Neural progenitor cell (in vitro differentiated cells): ENCODE data around the gene NTF3. TPM values are rescaled to one million over a fixed set of nuclear protein-coding genes. Genes with fewer than 3 reads are reported as not detected.
"Not testable (repeated sequence)": the region's sequence is repeated elsewhere in the genome, so short reads cannot be mapped to it uniquely, and the experiment has no call there.

Experiments
- DNase-seq: peaks from one replicate; pipeline ENCODE4 v3.0.0-alpha.2; 2016; ENCODE audit warnings: low spot score
- H2AFZ ChIP-seq: fragments of 200-600 bp; sonication (generic); replicated peaks from 2 replicates; pipeline ENCODE4 v1.6.1; 2016; ENCODE audit warnings: antibody characterized with exemption
- H3F3A ChIP-seq: fragments of 200-600 bp; sonication (generic); 2 replicates; pipeline ENCODE4 v1.6.1; 2016; ENCODE audit warnings: antibody characterized with exemption, low read depth
- H3K27ac ChIP-seq: fragments of 200-600 bp; sonication (generic); 2 replicates; pipeline ENCODE4 v1.5.1; 2016; ENCODE audit warnings: mild to moderate bottlenecking
- H3K27me3 ChIP-seq: fragments of 200-600 bp; sonication (generic); 2 replicates; pipeline ENCODE4 v1.6.1; 2016; ENCODE audit warnings: mild to moderate bottlenecking, moderate library complexity
- H3K36me3 ChIP-seq: fragments of 200-600 bp; sonication (generic); 2 replicates; pipeline ENCODE4 v1.5.1; 2016
- H3K4me1 ChIP-seq: fragments of 200-600 bp; sonication (generic); 2 replicates; pipeline ENCODE4 v1.6.1; 2016; ENCODE audit warnings: mixed run types
- H3K4me2 ChIP-seq: fragments of 200-600 bp; sonication (generic); 2 replicates; pipeline ENCODE4 v1.6.1; 2016
- H3K4me3 ChIP-seq: fragments of 200-600 bp; sonication (generic); 2 replicates; pipeline ENCODE4 v1.5.1; 2016
- H3K79me2 ChIP-seq: fragments of 200-600 bp; sonication (generic); 2 replicates; pipeline ENCODE4 v1.6.1; 2016; ENCODE audit warnings: low read depth
- H3K9ac ChIP-seq: fragments of 200-600 bp; sonication (generic); 2 replicates; pipeline ENCODE4 v1.6.1; 2016
- H3K9me3 ChIP-seq: fragments of 200-600 bp; sonication (generic); 2 replicates; pipeline ENCODE4 v1.5.1; 2016; ENCODE audit warnings: low read depth
- H4K20me1 ChIP-seq: fragments of 200-600 bp; sonication (generic); 2 replicates; pipeline ENCODE4 v1.6.1; 2016; ENCODE audit warnings: low read depth
- H3K27ac Mint-ChIP-seq: 3 replicates; pipeline ENCODE4 v1.8.0; 2021; ENCODE audit warnings: mixed read lengths
- H3K27me3 Mint-ChIP-seq: 2 replicates; pipeline ENCODE4 v1.8.0; 2022; ENCODE audit warnings: low read depth, mild to moderate bottlenecking, inconsistent platforms, moderate library complexity, mixed read lengths; ENCODE audit not compliant: insufficient read depth
- H3K36me3 Mint-ChIP-seq: 3 replicates; pipeline ENCODE4 v1.8.0; 2021; ENCODE audit warnings: mixed read lengths
- H3K4me1 Mint-ChIP-seq: 3 replicates; pipeline ENCODE4 v1.8.0; 2021; ENCODE audit warnings: mixed read lengths
- H3K4me3 Mint-ChIP-seq: 3 replicates; pipeline ENCODE4 v1.8.0; 2021; ENCODE audit warnings: mild to moderate bottlenecking, moderate library complexity, mixed read lengths
- H3K9me3 Mint-ChIP-seq: 3 replicates; pipeline ENCODE4 v1.8.0; 2020; ENCODE audit warnings: mixed read lengths
- CTCF ChIP-seq: fragments of 200-600 bp; sonication (generic); IDR thresholded peaks from 2 replicates; pipeline ENCODE4 v1.5.1; 2017; ENCODE audit warnings: antibody characterized with exemption, mild to moderate bottlenecking
- EZH2 ChIP-seq: fragments of 200-600 bp; sonication (generic); IDR thresholded peaks from 2 replicates; pipeline ENCODE4 v1.6.1; 2017; ENCODE audit warnings: antibody characterized with exemption, mild to moderate bottlenecking, moderate library complexity
- EZH2phosphoT487 ChIP-seq: fragments of 200-600 bp; sonication (generic); IDR thresholded peaks from 2 replicates; pipeline ENCODE4 v1.6.1; 2017; ENCODE audit warnings: antibody characterized with exemption
- total RNA-seq: library from RNA; depleted of rRNA; stranded (reverse); fragments of >200 nt; gene quantifications from 2 replicates; pipeline ENCODE4 v1.2.3, GENCODE V29; 2015; ENCODE audit warnings: low replicate concordance

Gene NTF3
- total RNA-seq, 1 donor from 2014 or later, result 6.7 TPM

GRCh38 chr12:5533368-5533767, 101.5 kb downstream of the NTF3 start:
- no peak overlapping the region for H3K27ac Mint-ChIP-seq
- peaks cover 2% of the 10 kb centered on the region for H3K36me3 Mint-ChIP-seq
- Histone ChIP-seq H3K4me3 (no peak overlapping the region), H3K27me3 (no peaks in the 10 kb centered on the region), H3K36me3 (no peaks in the 10 kb centered on the region), H3K9ac (no peak overlapping the region), H3K4me2 (no peak overlapping the region), H3K27ac (no peak overlapping the region), H3K4me1 (peaks cover 18% of the 10 kb centered on the region), H4K20me1 (no peaks in the 10 kb centered on the region), H3K79me2 (no peaks in the 10 kb centered on the region), H2AFZ (no peak overlapping the region), H3K9me3 (no peaks in the 10 kb centered on the region), H3F3A (peaks cover 5% of the 10 kb centered on the region)
- peaks cover 3% of the 10 kb centered on the region for H3K9me3 Mint-ChIP-seq
- TF ChIP-seq EZH2 (no peak), CTCF (no peak), EZH2phosphoT487 (no peak)
- peaks cover 7% of the 10 kb centered on the region for H3K27me3 Mint-ChIP-seq
- no peaks in the 10 kb centered on the region for H3K4me1 Mint-ChIP-seq
- no peak overlapping the region for H3K4me3 Mint-ChIP-seq
- no peak for DNase-seq

GRCh38 chr12:5534426-5535199, 102.7 kb downstream of the NTF3 start:
- no peaks in the 10 kb centered on the region for H3K36me3 ChIP-seq
- DNase-seq, result no peak
- Mint-ChIP-seq H3K36me3 (peaks cover 2% of the 10 kb centered on the region), H3K27ac (no peak overlapping the region), H3K4me3 (no peak overlapping the region), H3K9me3 (peaks cover 3% of the 10 kb centered on the region), H3K27me3 (peaks cover 11% of the 10 kb centered on the region), H3K4me1 (no peaks in the 10 kb centered on the region)
- H3K9ac ChIP-seq, result no peak overlapping the region
- H2AFZ ChIP-seq, result no peak overlapping the region
- H3K27ac ChIP-seq, result no peak overlapping the region
- H3K4me1 ChIP-seq, result peaks cover 18% of the 10 kb centered on the region
- no peak overlapping the region for H3K4me3 ChIP-seq
- peaks cover 5% of the 10 kb centered on the region for H3F3A ChIP-seq
- TF ChIP-seq EZH2 (no peak), CTCF (no peak), EZH2phosphoT487 (no peak)
- H4K20me1 ChIP-seq, result no peaks in the 10 kb centered on the region
- H3K9me3 ChIP-seq, result no peaks in the 10 kb centered on the region
- H3K27me3 ChIP-seq, result no peaks in the 10 kb centered on the region
- H3K4me2 ChIP-seq, result no peak overlapping the region
- no peaks in the 10 kb centered on the region for H3K79me2 ChIP-seq

GRCh38 chr12:5535541-5535940, 103.6 kb downstream of the NTF3 start:
- H4K20me1 ChIP-seq, result no peaks in the 10 kb centered on the region
- H3F3A ChIP-seq, result peaks cover 5% of the 10 kb centered on the region
- peaks cover 13% of the 10 kb centered on the region for H3K4me1 ChIP-seq
- H3K4me3 ChIP-seq, result no peak overlapping the region
- no peak overlapping the region for H3K4me3 Mint-ChIP-seq
- H3K79me2 ChIP-seq, result no peaks in the 10 kb centered on the region
- H2AFZ ChIP-seq, result no peak overlapping the region
- no peaks in the 10 kb centered on the region for H3K27me3 ChIP-seq
- H3K36me3 ChIP-seq, result no peaks in the 10 kb centered on the region
- peaks cover 3% of the 10 kb centered on the region for H3K9me3 Mint-ChIP-seq
- H3K4me1 Mint-ChIP-seq, result no peaks in the 10 kb centered on the region
- TF ChIP-seq CTCF, result no peak
- no peak for TF ChIP-seq EZH2
- no peak overlapping the region for H3K27ac ChIP-seq
- no peak overlapping the region for H3K4me2 ChIP-seq
- peaks cover 11% of the 10 kb centered on the region for H3K27me3 Mint-ChIP-seq
- H3K9me3 ChIP-seq, result no peaks in the 10 kb centered on the region
- peaks cover 2% of the 10 kb centered on the region for H3K36me3 Mint-ChIP-seq
- no peak overlapping the region for H3K27ac Mint-ChIP-seq
- H3K9ac ChIP-seq, result no peak overlapping the region
- no peak for DNase-seq

- not testable (repeated sequence) for H3K27ac ChIP-seq, H3K79me2 ChIP-seq, H3K27ac Mint-ChIP-seq, H4K20me1 ChIP-seq, H3F3A ChIP-seq, H3K27me3 ChIP-seq, H3K4me3 ChIP-seq, H3K9ac ChIP-seq, DNase-seq, H3K4me3 Mint-ChIP-seq, H3K4me1 Mint-ChIP-seq, H3K36me3 Mint-ChIP-seq, H3K4me1 ChIP-seq, H3K4me2 ChIP-seq, H3K36me3 ChIP-seq, H3K9me3 ChIP-seq
- Mint-ChIP-seq H3K27me3 (peaks cover 11% of the 10 kb centered on the region), H3K9me3 (peaks cover 13% of the 10 kb centered on the region)
- peak overlapping the region; percentile 9 for H2AFZ ChIP-seq
These were observed 105.2 kb downstream of the NTF3 start for GRCh38 chr12:5537026-5537615.
